ENCODE results near the gene SPRR4.
"Not testable (repeated sequence)": the region's sequence is repeated elsewhere in the genome, so short reads cannot be mapped to it uniquely, and the experiment has no call there.

SPRR4 gene

GRCh38 chr1:153021829-153022228, 51.4 kb downstream of the SPRR4 start:
- H3K27me3 ChIP-seq (ENCODE audit: control insufficient read depth, insufficient read depth, low read length); H3K4me3 ChIP-seq (ENCODE audit: low read depth, low read length); H3K27ac ChIP-seq (ENCODE audit: low read depth, low read length); H3K9ac ChIP-seq (ENCODE audit: low read length); H3K4me1 ChIP-seq (ENCODE audit: control insufficient read depth, insufficient read depth, low read length); H3K36me3 ChIP-seq (ENCODE audit: control insufficient read depth, insufficient read depth, low read length); H3K9me3 ChIP-seq (ENCODE audit: control insufficient read depth, insufficient read depth, low read depth, low read length): not testable (repeated sequence)

All from HUES6 (cell line).